Measurements from ENCODE around the gene TSEN54. TPM values are rescaled to one million over a fixed set of nuclear protein-coding genes. Genes with fewer than 3 reads are reported as not detected.
"Not testable (repeated sequence)": the region's sequence is repeated elsewhere in the genome, so short reads cannot be mapped to it uniquely, and the experiment has no call there.

Gene TSEN54
- total RNA-seq, 2 donors from 2014 or later: 63.8 to 123 TPM

DNA sequence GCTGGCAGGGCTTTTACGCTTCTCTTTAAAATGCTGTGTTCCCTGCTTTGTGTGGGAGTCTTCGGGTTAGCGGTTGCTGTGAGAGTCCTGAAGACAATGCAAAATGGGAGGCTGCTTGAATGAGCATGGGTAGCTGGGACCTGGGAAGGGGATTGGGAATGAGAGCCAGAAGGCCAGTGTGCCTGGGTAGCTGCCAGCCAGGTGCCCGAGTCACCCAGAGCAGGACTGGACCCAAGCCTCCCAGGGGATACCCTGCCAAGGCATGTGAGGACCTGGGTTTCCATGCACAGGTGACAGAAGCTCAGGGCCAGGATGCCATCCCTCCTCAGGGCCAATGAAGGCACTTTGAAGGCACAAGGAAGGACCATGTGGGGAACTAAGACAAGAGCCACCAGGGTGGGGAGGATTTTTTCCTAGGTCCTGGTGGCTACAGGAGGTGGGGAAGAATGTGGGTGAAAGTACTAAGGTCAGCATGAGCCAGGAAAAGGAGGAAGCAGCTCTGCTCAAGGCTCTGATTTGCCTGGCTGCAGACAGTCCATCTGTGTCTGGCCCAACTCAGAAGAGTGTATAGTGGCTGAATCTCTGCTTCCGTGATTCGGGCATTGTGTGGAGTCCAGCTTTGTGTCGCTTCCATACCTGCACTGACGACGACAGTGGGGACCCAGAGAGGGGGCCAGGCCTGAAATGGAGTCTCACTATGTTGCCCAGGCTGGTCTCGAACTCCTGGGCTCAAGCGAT, 39.4 kb upstream of the TSEN54 start:
- DNase-seq (no peak), ATAC-seq (no peak)
- H3K9me3 ChIP-seq: no peaks in the 10 kb centered on the region
- intact Hi-C loops (cut with DNase I): no loop called here
- H3K36me3 ChIP-seq (replicated peaks in 1 of 2; ENCODE audit: insufficient read depth in 1 of 2, low read depth in 2 of 2): peaks cover 0 to 3% of the 10 kb centered on the region in 2 donors
- TF ChIP-seq, protein P1, sequence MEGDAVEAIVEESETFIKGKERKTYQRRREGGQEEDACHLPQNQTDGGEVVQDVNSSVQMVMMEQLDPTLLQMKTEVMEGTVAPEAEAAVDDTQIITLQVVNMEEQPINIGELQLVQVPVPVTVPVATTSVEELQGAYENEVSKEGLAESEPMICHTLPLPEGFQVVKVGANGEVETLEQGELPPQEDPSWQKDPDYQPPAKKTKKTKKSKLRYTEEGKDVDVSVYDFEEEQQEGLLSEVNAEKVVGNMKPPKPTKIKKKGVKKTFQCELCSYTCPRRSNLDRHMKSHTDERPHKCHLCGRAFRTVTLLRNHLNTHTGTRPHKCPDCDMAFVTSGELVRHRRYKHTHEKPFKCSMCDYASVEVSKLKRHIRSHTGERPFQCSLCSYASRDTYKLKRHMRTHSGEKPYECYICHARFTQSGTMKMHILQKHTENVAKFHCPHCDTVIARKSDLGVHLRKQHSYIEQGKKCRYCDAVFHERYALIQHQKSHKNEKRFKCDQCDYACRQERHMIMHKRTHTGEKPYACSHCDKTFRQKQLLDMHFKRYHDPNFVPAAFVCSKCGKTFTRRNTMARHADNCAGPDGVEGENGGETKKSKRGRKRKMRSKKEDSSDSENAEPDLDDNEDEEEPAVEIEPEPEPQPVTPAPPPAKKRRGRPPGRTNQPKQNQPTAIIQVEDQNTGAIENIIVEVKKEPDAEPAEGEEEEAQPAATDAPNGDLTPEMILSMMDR (IDR thresholded peaks at IDR 0.05): no peak
- TF ChIP-seq POLR2A (IDR thresholded peaks at IDR 0.05): no peak
- H3K4me3 ChIP-seq: no peak overlapping the region
- H3K27me3 ChIP-seq: no peaks in the 10 kb centered on the region
- peaks cover 8% of the 10 kb centered on the region for H3K4me1 ChIP-seq
- no peak overlapping the region for H3K27ac ChIP-seq
- WGBS, 2 donors: 75 to 78% methylated on average over 10 to 11 of the region's 11 CpGs

DNA sequence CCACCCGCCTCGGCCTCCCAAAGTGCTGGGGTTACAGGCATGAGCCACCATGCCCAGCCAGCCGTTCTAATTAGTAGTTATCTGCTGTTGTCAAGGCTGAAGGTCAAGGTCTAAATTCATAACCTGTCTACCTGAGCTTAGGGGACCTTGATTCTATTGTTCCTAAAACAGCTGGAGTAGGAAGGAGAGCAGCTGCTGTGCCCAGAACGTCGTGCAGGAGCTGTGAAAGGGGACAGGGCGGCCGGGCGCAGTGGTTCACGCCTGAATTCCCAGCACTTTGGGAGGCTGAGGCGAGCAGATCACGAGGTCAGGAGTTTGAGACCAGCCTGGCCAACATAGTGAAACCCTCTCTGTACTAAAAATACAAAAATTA, 38.9 kb upstream of the TSEN54 start:
- H3K36me3 ChIP-seq (replicated peaks in 1 of 2; ENCODE audit: insufficient read depth in 1 of 2, low read depth in 2 of 2); H3K4me3 ChIP-seq; intact Hi-C loops (cut with DNase I); H3K9me3 ChIP-seq; H3K27ac ChIP-seq; ATAC-seq; H3K4me1 ChIP-seq; DNase-seq; H3K27me3 ChIP-seq: not testable (repeated sequence)
- 76 to 82% methylated on average over 8 to 11 of the region's 11 CpGs for WGBS, 2 donors

DNA sequence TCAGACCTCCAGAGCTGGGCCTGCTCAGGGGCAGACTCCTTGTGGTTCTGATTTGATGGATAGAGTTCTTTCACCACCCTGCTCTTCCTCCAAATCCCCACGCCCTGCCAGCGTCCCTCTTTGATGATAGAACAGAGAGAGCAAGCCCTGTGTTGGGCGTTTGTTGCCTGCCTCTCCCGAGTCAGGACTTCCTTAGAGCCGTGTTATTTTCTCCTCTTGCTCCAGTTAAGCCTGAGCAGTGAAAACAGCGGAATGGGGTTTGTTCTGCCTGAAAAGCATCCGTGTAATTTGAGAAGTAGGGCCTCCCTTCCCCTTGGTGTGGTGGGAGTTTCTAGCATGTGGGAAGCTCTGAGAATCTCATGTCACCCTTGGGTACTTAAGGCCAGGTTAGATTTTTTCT, 37.8 kb upstream of the TSEN54 start:
- Histone ChIP-seq H3K27ac (no peak overlapping the region), H3K4me3 (no peak overlapping the region), H3K9me3 (no peaks in the 10 kb centered on the region), H3K4me1 (peaks cover 8% of the 10 kb centered on the region), H3K27me3 (no peaks in the 10 kb centered on the region), H3K36me3 (replicated peaks in 1 of 2; ENCODE audit: insufficient read depth in 1 of 2, low read depth in 2 of 2) (no peaks in the 10 kb centered on the region)
- ATAC-seq (no peak), DNase-seq (no peak)
- 82 to 85% methylated on average over 7 of the region's 7 CpGs for WGBS, 2 donors
- intact Hi-C loops (cut with DNase I): no loop called here
- no peak for TF ChIP-seq POLR2A (IDR thresholded peaks at IDR 0.05)
- TF ChIP-seq, protein P1 (IDR thresholded peaks at IDR 0.05): no peak

DNA sequence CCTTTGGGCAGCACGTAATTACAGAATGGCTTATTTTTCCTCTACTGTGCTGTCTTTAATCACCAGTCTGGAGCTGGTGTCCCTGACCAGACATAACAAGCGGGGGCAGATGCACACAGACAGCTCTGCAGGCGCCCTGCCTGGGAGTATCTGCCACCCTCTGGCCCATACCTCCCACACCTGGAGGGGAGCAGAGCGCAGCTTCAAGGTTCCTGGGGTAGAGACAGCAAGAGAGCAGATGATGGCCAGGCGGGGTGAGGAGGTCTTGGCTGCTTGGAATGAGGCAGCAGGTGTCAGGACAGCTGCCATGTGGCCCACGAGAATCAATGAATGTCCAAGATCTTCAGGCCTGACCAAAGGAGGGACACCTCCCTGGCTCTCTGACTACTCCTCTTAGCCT, 36.0 kb upstream of the TSEN54 start:
- H3K4me1 ChIP-seq: peaks cover 8% of the 10 kb centered on the region
- H3K36me3 ChIP-seq (replicated peaks in 1 of 2; ENCODE audit: insufficient read depth in 1 of 2, low read depth in 2 of 2): no peaks in the 10 kb centered on the region
- H3K4me3 ChIP-seq: no peak overlapping the region
- TF ChIP-seq, protein P1 (IDR thresholded peaks at IDR 0.05): no peak
- TF ChIP-seq POLR2A (IDR thresholded peaks at IDR 0.05): no peak
- ATAC-seq (no peak), DNase-seq (no peak)
- intact Hi-C loops (cut with DNase I): loop anchor here (10.0 kb wide), 1 partner anchor 55 kb away; no protein-coding TSS in a partner anchor
- H3K27me3 ChIP-seq: no peaks in the 10 kb centered on the region
- 90% methylated on average over 2 to 6 of the region's 6 CpGs for WGBS, 2 donors
- H3K9me3 ChIP-seq: no peaks in the 10 kb centered on the region
- H3K27ac ChIP-seq: no peak overlapping the region

DNA sequence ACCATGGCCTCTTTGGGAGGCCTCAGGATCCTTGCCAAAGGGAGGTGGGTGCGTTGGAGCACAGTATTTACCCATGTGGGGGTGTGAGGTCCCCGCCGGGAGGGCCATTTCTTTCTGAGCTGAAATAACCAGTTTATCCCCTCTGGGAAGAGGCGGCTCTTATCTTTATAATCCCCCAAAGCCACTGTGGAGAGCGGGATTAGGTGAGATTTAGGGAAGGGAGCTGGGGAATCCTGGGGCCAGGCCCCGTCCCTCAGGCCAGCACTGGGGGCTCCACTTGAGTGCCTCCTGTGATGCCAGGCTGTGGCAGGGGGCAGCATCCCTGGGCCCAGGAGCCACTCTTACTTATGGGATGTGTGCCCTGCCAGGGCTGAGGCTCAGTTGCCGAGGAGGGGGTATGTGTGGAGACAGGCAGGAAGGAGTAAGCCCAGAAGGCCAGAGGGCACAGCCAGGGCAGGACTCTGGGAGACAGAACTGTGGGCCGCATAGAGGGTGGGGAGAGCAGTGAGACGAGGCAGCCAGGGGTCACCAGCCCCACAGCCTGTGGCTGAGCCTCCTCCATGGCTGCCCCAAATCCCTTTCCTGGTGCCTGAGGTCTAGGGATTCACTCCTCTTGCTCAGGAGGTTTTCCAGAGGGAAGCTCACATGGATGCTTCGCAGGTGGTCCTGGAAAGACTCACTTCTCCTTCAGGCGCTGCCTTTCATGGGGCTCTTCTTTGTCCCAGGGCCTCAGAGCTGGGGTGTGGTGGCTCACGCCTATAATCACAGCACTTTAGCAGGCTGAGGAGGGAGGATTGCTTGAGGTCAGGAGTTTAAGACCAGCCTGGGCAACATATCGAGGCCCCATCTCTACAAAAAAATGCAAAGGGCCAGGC, 34.9 kb upstream of the TSEN54 start:
- intact Hi-C loops (cut with DNase I): loop anchor here (10.0 kb wide), 1 partner anchor 57 kb away; no protein-coding TSS in a partner anchor
- Histone ChIP-seq H3K4me3 (no peak overlapping the region), H3K36me3 (replicated peaks in 1 of 2; ENCODE audit: insufficient read depth in 1 of 2, low read depth in 2 of 2) (no peaks in the 10 kb centered on the region), H3K4me1 (peaks cover 8% of the 10 kb centered on the region), H3K27ac (no peak overlapping the region), H3K9me3 (no peaks in the 10 kb centered on the region), H3K27me3 (no peaks in the 10 kb centered on the region)
- ATAC-seq (no peak), DNase-seq (no peak)
- no peak for TF ChIP-seq POLR2A (IDR thresholded peaks at IDR 0.05)
- TF ChIP-seq, protein P1 (IDR thresholded peaks at IDR 0.05): no peak
- WGBS, 2 donors: 83 to 85% methylated on average over 9 to 13 of the region's 13 CpGs
